Endothelial cell of umbilical vein (primary cell): ENCODE results near the gene SLC39A11. TPM values are rescaled to one million over a fixed set of nuclear protein-coding genes. Genes with fewer than 3 reads are reported as not detected.

Experiments used
- BruUV-seq: library from RNA; stranded (reverse); fragments of 400-500 nt; replicated peaks from 2 replicates; lab custom pipeline; 2021; lab: Mats Ljungman, UMichigan
- CTCF ChIA-PET: fragments of 300-600, 350-600 bp; sonication (Branson Sonifier 250); formaldehyde crosslinking; loops from one replicate; lab custom pipeline; 2021; ENCODE audit warnings: antibody characterized with exemption, inconsistent platforms; lab: Charles Lee
- POLR2A ChIA-PET: fragments of 300-600, 350-600 bp; sonication (Branson Sonifier 250); formaldehyde crosslinking; loops from one replicate; lab custom pipeline; 2021; ENCODE audit warnings: antibody characterized with exemption, inconsistent platforms; lab: Charles Lee
- DNase-seq: peaks from one replicate; pipeline ENCODE4 v3.0.0-alpha.2; 2011; ENCODE audit warnings: low read depth, low spot score
- FAIRE-seq: peaks from 2 replicates; lab custom pipeline; 2011; peaks lifted over from hg19 to GRCh38; lab: Jason Lieb, UNC
- H2AFZ ChIP-seq: 2 replicates; pipeline ENCODE4 v1.6.0; 2012; ENCODE audit warnings: low read depth, low read length, control low read depth, inconsistent platforms
- H3K27ac ChIP-seq: 2 replicates; pipeline ENCODE4 v1.5.1; 2011; ENCODE audit warnings: low read depth, mild to moderate bottlenecking, control low read depth, low read length, moderate library complexity; ENCODE audit not compliant: insufficient read depth
- H3K27me3 ChIP-seq, 2 experiments: 2 replicates each; pipeline versions ENCODE4 v1.6.0 to v1.6.1; 2011; ENCODE audit warnings: low read length in 2 of 2, mixed read lengths in 1 of 2; ENCODE audit not compliant: control insufficient read depth in 2 of 2, insufficient read depth in 2 of 2
- H3K36me3 ChIP-seq, 2 experiments: 2 replicates in 1 of 2; 3 replicates in 1 of 2; pipeline ENCODE4 v1.5.1; 2011; ENCODE audit warnings: low read length in 2 of 2, mild to moderate bottlenecking in 1 of 2, moderate library complexity in 1 of 2; ENCODE audit not compliant: control insufficient read depth in 2 of 2, insufficient read depth in 2 of 2; ENCODE audit errors: extremely low read depth in 1 of 2
- H3K4me1 ChIP-seq: 3 replicates; pipeline ENCODE4 v1.5.1; 2011; ENCODE audit warnings: mild to moderate bottlenecking, low read length; ENCODE audit not compliant: control insufficient read depth, insufficient read depth; ENCODE audit errors: extremely low read depth
- H3K4me2 ChIP-seq: 2 replicates; pipeline ENCODE4 v1.6.1; 2011; ENCODE audit warnings: low read length, control low read depth, mixed read lengths; ENCODE audit not compliant: insufficient read depth
- H3K4me3 ChIP-seq, 3 experiments: fragments of 200-600 bp in 1 of 3; sonication (generic), shearing (Covaris generic) in 1 of 3; replicated peaks in 1 of 3; 2 replicates each; pipeline ENCODE4 v1.5.1; 2011 to 2016; ENCODE audit warnings: control low read depth in 3 of 3, low read length in 3 of 3, mild to moderate bottlenecking in 2 of 3, inconsistent platforms in 1 of 3, low read depth in 1 of 3, moderate library complexity in 1 of 3; ENCODE audit not compliant: insufficient read depth in 1 of 3
- H3K79me2 ChIP-seq: 2 replicates; pipeline ENCODE4 v1.6.0; 2012; ENCODE audit warnings: low read length, inconsistent platforms; ENCODE audit not compliant: control insufficient read depth, insufficient read depth
- H3K9ac ChIP-seq: replicated peaks from 2 replicates; pipeline ENCODE3; 2011; ENCODE audit warnings: low read length, control low read depth; ENCODE audit not compliant: insufficient read depth; ENCODE audit errors: extremely low read depth
- H3K9me1 ChIP-seq: replicated peaks from 3 replicates; pipeline ENCODE4 v1.6.0; 2011; ENCODE audit warnings: mild to moderate bottlenecking, low read length; ENCODE audit not compliant: control insufficient read depth, insufficient read depth; ENCODE audit errors: extremely low read depth
- H3K9me3 ChIP-seq: replicated peaks from 2 replicates; pipeline ENCODE4 v1.5.1; 2012; ENCODE audit warnings: low read length, inconsistent platforms; ENCODE audit not compliant: control insufficient read depth, insufficient read depth
- H4K20me1 ChIP-seq: replicated peaks from 2 replicates; pipeline ENCODE3; 2011; ENCODE audit warnings: mild to moderate bottlenecking, low read length; ENCODE audit not compliant: control insufficient read depth, insufficient read depth; ENCODE audit errors: extremely low read depth
- EZH2 ChIP-seq: IDR thresholded peaks from 2 replicates; pipeline ENCODE4 v1.6.1; 2012; ENCODE audit warnings: borderline replicate concordance, low read depth, mild to moderate bottlenecking, moderate library complexity, low read length, inconsistent platforms; ENCODE audit not compliant: severe bottlenecking
- FOS ChIP-seq: IDR thresholded peaks from 2 replicates; pipeline ENCODE4 v1.6.1; 2011; ENCODE audit warnings: mild to moderate bottlenecking, low read length, moderate library complexity, borderline replicate concordance; ENCODE audit not compliant: insufficient read depth
- GATA2 ChIP-seq: IDR thresholded peaks from 2 replicates; pipeline ENCODE4 v1.7.0; 2011; ENCODE audit warnings: low read depth, mild to moderate bottlenecking, moderate library complexity, mixed read lengths, low read length; ENCODE audit not compliant: insufficient read length, insufficient read depth
- JUN ChIP-seq: IDR thresholded peaks from 2 replicates; pipeline ENCODE4 v1.6.1; 2011; ENCODE audit warnings: borderline replicate concordance, low read depth; ENCODE audit not compliant: insufficient read length, insufficient read depth
- MYC ChIP-seq: IDR thresholded peaks from one replicate; pipeline ENCODE4 v1.6.1; 2011; ENCODE audit warnings: mild to moderate bottlenecking, low read depth, low read length
- POLR2A ChIP-seq: IDR thresholded peaks from 2 replicates; pipeline ENCODE4 v1.6.1; 2012; ENCODE audit warnings: low read depth, mild to moderate bottlenecking, control low read depth, low read length
- POLR2AphosphoS5 ChIP-seq: IDR thresholded peaks from 2 replicates; pipeline ENCODE4 v1.6.1; 2012; ENCODE audit warnings: low read depth, mild to moderate bottlenecking, control low read depth, low read length, moderate library complexity; ENCODE audit not compliant: insufficient read depth
- dilution Hi-C: fragments of 300-500 bp; cut with MboI; formaldehyde crosslinking; loops from one replicate; pipeline ENCODE4 v1.15.0; 2019; ENCODE audit warnings: low sequenced_read_pairs; ENCODE audit not compliant: extremely low pct_ligation_motif_present
- intact Hi-C: fragments of 100-400 bp; cut with micrococcal nuclease; formaldehyde crosslinking; loops from one replicate; pipeline ENCODE4 v1.10.0; 2022
- polyA plus RNA-seq, 4 experiments: library from polyadenylated mRNA; depleted of rRNA in 3 of 4; stranded (reverse) in 3 of 4; unstranded in 1 of 4; fragments of >200 nt; gene quantifications; 2 replicates each; pipeline versions ENCODE4 v1.2.1 to v1.2.3, GENCODE V29; 2011 to 2012; ENCODE audit warnings: missing spikeins in 1 of 4
- total RNA-seq: library from RNA; stranded (reverse); gene quantifications from 2 replicates; pipeline ENCODE4 v1.2.3, GENCODE V29; 2021
- TF ChIP-seq, protein P1 (sequence below): IDR thresholded peaks from 2 replicates; pipeline ENCODE4 v1.6.1; 2011; ENCODE audit not compliant: insufficient read depth, insufficient read length
- TF ChIP-seq, protein P2 (sequence below), 2 donors: IDR thresholded peaks; 1 replicate in 1 of 2; 2 replicates in 1 of 2; pipeline ENCODE4 v1.5.1; 2011; ENCODE audit warnings: low read length in 2 of 2, mild to moderate bottlenecking in 2 of 2, moderate library complexity in 2 of 2, control low read depth in 1 of 2, inconsistent platforms in 1 of 2, low read depth in 1 of 2; ENCODE audit not compliant: insufficient read depth in 1 of 2; ENCODE audit errors: extremely low read depth in 1 of 2

The SLC39A11 gene
- total and polyA plus RNA-seq, 2 donors (not counting 3 experiments of a cell fraction or from before 2014, with no cell fraction given), result 8.1 to 11.9 TPM

DNA sequence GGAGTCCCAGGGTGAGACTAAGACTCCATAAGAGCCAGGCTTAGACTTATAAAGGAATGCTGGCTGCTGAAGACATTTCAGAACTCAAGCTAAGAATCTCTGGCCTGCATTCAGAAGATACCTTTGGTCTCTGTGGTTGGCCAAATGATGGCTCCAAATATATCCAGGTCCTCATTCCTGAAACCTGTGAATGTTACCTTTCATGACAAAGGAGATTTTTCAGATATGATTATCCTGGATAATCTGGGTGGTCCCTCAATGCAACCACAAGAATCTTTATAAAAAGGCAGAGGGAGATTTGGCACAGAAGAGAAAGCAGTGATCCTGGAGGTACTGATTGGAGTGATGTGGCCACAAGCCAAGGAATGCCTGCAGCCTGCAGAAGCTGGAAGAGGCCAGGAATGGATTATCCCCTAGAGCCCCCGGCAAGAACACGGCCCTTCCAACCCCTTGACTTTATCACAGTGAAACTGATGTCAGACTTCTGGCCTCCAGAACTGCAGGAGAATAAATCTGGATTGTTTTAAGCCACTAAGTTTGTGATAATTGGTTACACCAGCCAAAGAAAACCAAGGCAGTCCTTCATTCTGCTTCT lies 253.3 kb downstream of the SLC39A11 start:
- Histone ChIP-seq H2AFZ (no peak overlapping the region), H3K36me3 (no peaks in the 10 kb centered on the region), H3K9me3 (no peaks in the 10 kb centered on the region), H3K4me1 (no peaks in the 10 kb centered on the region), H3K9me1 (no peaks in the 10 kb centered on the region), H3K4me3 (no peak overlapping the region), H3K27me3 (no peaks in the 10 kb centered on the region), H3K27ac (no peak overlapping the region), H3K9ac (no peak overlapping the region), H3K79me2 (no peaks in the 10 kb centered on the region), H3K4me2 (no peak overlapping the region), H4K20me1 (no peaks in the 10 kb centered on the region)
- no peak for DNase-seq
- FAIRE-seq, result no peak
- ChIA-PET POLR2A (no interaction called here), CTCF (no interaction called here)
- intact Hi-C loops (no loop called here), dilution Hi-C loops (no loop called here)
- TF ChIP-seq, protein P1, sequence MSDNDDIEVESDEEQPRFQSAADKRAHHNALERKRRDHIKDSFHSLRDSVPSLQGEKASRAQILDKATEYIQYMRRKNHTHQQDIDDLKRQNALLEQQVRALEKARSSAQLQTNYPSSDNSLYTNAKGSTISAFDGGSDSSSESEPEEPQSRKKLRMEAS, result no peak
- no peak for TF ChIP-seq EZH2
- TF ChIP-seq, protein P2, sequence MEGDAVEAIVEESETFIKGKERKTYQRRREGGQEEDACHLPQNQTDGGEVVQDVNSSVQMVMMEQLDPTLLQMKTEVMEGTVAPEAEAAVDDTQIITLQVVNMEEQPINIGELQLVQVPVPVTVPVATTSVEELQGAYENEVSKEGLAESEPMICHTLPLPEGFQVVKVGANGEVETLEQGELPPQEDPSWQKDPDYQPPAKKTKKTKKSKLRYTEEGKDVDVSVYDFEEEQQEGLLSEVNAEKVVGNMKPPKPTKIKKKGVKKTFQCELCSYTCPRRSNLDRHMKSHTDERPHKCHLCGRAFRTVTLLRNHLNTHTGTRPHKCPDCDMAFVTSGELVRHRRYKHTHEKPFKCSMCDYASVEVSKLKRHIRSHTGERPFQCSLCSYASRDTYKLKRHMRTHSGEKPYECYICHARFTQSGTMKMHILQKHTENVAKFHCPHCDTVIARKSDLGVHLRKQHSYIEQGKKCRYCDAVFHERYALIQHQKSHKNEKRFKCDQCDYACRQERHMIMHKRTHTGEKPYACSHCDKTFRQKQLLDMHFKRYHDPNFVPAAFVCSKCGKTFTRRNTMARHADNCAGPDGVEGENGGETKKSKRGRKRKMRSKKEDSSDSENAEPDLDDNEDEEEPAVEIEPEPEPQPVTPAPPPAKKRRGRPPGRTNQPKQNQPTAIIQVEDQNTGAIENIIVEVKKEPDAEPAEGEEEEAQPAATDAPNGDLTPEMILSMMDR (IDR thresholded peaks at IDR 0.05; ENCODE audit: extremely low read depth in 1 of 2, insufficient read depth in 1 of 2, low read depth in 1 of 2, low read length in 2 of 2), result no peak
- TF ChIP-seq FOS, result no peak
- no peak for TF ChIP-seq GATA2
- TF ChIP-seq MYC, result no peak
- no peak for TF ChIP-seq JUN
- no peak for TF ChIP-seq POLR2A
- no peak for TF ChIP-seq POLR2AphosphoS5
- no TSS peak for BruUV-seq
